Dermis microvascular lymphatic vessel endothelial cell (primary cell): ENCODE measurements around the gene FLAD1. TPM values are rescaled to one million over a fixed set of nuclear protein-coding genes. Genes with fewer than 3 reads are reported as not detected.

Experiments used
- DNase-seq, 2 donors: peaks; one replicate each; pipeline versions ENCODE4 v3.0.0 to v3.0.0-alpha.2; 2010; ENCODE audit warnings: low read depth in 2 of 2
- total RNA-seq: library from RNA; depleted of rRNA; stranded (reverse); fragments of >200 nt; gene quantifications from 2 replicates; pipeline ENCODE4 v1.2.1, GENCODE V29; 2014

Gene FLAD1
- total RNA-seq, 1 donor from 2014 or later: 17.1 TPM

DNA sequence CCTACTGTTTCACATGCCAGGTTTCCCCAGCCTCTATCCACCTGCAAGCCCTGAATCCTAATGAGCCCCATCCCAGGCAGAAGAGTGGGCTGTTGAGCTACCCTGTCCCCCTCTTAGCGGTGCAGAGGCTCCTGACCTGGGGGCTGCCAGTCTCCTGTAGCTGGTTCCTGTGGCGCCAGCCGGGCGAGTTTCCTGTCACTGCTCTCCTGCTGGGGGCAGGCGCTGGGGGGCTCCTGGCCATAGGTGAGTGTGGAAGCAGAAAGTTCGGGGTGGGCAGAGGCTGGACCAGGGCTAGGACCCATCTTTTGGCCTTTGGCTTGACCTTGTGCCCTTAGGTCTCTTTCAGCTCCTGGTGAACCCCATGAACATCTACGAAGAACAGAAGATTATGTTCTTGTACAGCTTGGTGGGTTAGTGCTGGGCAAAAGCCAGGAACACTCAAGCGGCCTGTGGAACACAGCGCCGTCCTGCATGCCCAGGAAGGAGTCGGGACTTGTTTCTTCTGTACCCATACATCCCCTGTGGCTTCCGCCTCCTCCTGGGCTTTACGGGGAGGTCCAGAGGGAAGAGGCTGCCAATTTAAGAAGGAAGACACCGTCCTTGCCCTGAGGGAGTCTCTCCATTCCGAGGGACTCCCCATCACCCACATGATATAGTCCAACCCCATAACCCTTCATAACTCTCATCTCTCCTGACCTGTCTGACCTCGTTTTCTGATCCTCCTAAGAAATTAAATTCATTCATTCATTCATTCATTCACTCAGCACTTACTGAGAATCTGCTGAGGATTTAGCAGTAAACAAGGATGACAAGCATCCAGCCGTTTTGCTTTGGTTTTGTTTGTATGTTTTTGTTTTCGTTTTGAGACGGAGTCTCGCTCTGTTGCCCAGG, 51.4 kb downstream of the FLAD1 start:
- DNase-seq: no peak

DNA sequence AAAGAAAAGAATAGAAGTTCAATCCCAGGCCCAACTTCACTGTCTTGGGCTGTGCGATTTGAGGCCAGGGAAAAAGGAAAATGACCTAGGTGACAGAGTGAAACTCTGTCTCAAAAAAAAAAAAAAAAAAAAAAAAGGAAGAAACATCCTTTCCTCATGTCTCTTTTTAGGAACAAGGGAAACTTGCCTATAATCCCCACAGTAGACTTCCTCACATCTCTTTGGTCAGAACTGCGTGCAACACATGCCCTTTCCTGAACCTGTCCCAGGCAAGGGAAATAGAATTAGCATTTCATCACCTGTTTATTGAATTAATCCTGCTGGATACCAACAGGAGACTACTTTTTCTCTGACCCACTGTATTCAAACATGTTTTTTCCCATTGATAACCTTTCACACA, 52.8 kb downstream of the FLAD1 start:
- no peak for DNase-seq

DNA sequence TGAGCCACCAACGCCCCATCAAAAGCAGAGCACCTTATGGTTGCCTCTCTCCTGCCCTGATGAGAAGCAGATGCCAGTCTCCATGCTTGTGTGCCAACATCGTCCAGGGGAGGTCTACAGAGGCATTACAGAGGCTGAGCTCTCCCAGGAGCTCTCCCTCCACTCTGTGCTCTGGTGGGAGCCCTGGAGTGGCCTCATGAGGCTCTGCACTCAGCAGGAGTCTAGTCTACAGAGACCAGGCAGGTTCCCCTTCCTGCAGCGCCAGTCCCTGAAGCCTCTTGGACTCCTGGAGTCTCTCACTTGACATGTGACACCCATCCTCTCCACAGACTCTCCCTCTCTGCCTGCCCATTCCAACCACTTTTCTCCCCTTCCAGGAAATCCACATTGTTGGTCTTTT, 53.9 kb downstream of the FLAD1 start:
- no peak for DNase-seq

DNA sequence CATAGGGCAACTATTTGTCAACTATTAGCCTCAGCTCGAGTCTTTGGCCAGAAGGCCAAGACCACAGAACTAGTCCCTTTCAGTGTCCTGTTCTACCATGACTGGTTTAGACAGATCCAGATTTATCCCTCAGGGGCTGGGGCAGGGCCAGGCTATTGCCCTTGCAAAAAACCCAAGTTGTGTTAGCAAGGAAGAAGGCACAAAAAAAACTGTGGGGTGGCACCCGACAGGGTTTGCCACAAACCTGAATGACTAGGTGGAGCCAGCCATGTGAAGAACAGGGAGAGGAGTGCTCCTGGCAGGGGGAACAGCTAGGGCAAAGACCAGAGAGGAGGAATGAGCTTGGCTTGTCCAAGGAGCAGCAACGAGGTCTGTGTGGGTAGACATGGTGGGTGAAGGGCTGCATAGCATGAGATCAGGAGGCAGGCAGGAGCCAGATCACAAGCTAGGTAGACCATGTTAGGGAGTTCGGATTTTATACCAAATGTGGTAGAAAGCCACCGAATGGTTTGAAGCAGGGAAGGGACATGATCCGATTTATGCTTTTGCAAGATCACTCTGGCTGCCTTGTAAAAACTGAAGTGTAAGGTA, 54.8 kb downstream of the FLAD1 start:
- DNase-seq: no peak

DNA sequence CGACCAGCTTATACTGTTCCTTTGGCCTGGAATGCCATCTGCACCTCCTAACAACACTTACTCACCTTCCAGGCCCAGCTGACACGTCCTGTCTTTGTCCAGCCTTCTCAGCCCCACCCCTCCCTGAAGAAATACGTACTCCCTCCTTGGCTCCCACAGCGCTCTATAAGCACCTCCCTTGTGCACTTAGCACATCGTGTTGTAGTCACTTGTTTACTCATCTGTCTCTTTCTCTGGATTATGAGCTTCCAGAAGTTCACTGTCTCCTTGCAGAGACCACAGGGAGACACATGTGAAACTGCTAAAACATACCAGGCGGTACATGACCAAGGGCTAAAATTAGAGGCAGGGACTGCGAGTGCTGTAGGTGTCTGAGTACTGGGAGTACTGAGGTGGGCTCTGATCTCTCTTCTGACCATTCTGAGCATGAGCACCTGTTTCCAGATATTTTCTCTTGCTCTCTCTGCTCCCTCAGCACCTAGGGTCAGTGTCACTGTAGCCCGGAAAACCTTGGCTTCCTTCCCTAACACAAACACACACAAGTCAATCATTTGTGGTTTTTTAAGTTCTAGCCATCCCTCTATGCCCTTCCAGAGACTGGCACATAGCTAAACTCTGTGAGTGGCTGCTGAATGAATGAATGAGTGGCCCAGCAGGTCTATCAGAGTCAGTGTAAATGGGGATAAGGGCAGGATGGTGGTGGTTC, 55.6 kb downstream of the FLAD1 start:
- no peak for DNase-seq

DNA sequence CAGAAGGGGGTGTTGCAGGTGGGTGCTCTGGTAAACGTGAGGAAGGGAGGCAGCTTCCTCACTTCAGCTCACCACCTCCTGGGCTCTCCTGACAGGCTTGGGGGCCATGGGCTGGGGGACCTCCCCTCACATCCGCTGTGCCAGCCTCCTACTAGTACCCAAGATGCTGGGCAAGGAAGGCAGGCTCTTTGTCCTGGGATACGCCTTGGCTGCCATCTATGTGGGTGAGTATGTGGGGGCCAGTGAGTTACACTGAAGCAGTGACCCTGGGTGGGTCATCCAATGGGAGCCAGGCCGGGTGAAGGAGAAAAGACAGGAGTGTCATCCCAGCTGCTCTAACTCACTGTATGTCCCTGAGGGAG, 56.1 kb downstream of the FLAD1 start:
- DNase-seq: no peak

DNA sequence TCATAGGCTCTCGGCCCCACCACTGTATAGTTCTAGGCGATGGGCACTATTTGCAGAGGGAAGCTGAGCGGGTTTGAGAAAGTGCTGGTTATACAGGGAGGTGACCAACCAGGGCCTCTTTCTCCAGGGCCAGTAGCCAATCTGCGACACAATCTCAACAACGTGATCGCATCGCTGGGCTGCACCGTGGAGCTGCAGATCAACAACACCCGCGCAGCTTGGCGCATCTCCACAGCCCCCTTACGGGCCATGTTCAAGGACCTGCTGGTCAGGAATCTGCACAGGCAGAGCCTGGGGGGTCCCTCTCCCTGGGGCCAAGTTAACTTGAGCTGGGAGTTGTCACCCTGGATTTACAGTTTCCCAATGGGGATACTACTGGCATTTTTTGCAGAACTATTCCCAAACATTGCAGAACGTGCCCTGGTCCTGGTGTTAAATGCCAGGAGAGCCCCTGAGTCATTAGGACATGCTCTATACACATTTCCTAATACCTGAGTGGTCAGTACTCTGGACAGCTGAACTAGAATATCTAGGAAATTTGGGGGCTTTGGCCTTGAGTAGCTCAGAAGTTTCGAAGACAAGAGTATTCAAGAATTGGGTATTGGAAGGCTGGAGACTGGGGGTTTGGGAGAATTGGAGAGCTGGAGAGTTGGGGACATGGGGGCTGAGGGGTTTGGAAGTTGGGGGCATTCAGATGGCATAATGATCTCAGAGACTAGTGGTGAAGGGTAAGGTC, 57.4 kb downstream of the FLAD1 start:
- DNase-seq: no peak

Other genes with a start within 250 kb of the FLAD1 start
- 1.0 and 1.8 TPM in 2 replicates for gene KCNN3, start 113.1 kb upstream of the FLAD1 start, total RNA-seq
- 8.6 and 12.0 TPM in 2 replicates for gene PMVK, start 46.6 kb upstream of the FLAD1 start, total RNA-seq
- 83.6 and 101 TPM in 2 replicates for gene PBXIP1, start 27.2 kb upstream of the FLAD1 start, total RNA-seq
- 6.6 and 12.6 TPM in 2 replicates for gene PYGO2, start 21.6 kb upstream of the FLAD1 start, total RNA-seq
- gene SHC1, start 12.6 kb upstream of the FLAD1 start, total RNA-seq: 217 and 297 TPM in 2 replicates
- 63.2 and 73.7 TPM in 2 replicates for gene CKS1B, start 8.7 kb upstream of the FLAD1 start, total RNA-seq
- gene LENEP, start 10.2 kb downstream of the FLAD1 start, total RNA-seq: 0.13 and 0.38 TPM in 2 replicates
- gene ZBTB7B, start 19.5 kb downstream of the FLAD1 start, total RNA-seq: 6.3 and 10.6 TPM in 2 replicates
- gene DCST2, start 50.4 kb downstream of the FLAD1 start, total RNA-seq: under 0.01 and 0.13 TPM in 2 replicates
- not detected in 2 replicates for gene DCST1, start 50.5 kb downstream of the FLAD1 start, total RNA-seq
- 176 and 178 TPM in 2 replicates for gene ADAM15, start 68.0 kb downstream of the FLAD1 start, total RNA-seq
- gene EFNA4, start 80.4 kb downstream of the FLAD1 start, total RNA-seq: 12.2 and 17.4 TPM in 2 replicates
- 1.3 and 1.6 TPM in 2 replicates for gene EFNA3, start 95.5 kb downstream of the FLAD1 start, total RNA-seq
- 132 and 215 TPM in 2 replicates for gene EFNA1, start 144.5 kb downstream of the FLAD1 start, total RNA-seq
- 48.5 and 48.7 TPM in 2 replicates for gene SLC50A1, start 152.5 kb downstream of the FLAD1 start, total RNA-seq
- 24.7 and 40.4 TPM in 2 replicates for gene DPM3, start 157.2 kb downstream of the FLAD1 start, total RNA-seq
- 126 and 157 TPM in 2 replicates for gene KRTCAP2, start 190.0 kb downstream of the FLAD1 start, total RNA-seq
- gene TRIM46, start 190.5 kb downstream of the FLAD1 start, total RNA-seq: 1.8 and 1.9 TPM in 2 replicates
- gene THBS3, start 224.6 kb downstream of the FLAD1 start, total RNA-seq: 11.0 and 19.5 TPM in 2 replicates
- gene MTX1, start 225.4 kb downstream of the FLAD1 start, total RNA-seq: 32.7 and 36.1 TPM in 2 replicates